Astrocyte (in vitro differentiated cells and primary cell): ENCODE data around the gene ANKRD23. TPM values are rescaled to one million over a fixed set of nuclear protein-coding genes. Genes with fewer than 3 reads are reported as not detected.

Experiments used
- DNase-seq: peaks from one replicate; pipeline ENCODE4 v3.0.0-alpha.2; 2010; ENCODE audit warnings: low read depth
- FAIRE-seq: peaks from 2 replicates; lab custom pipeline; 2011; peaks lifted over from hg19 to GRCh38; lab: Jason Lieb, UNC
- H2AFZ ChIP-seq: 2 replicates; pipeline ENCODE4 v1.6.0; 2012; ENCODE audit warnings: low read depth, low read length, inconsistent platforms
- H3K27ac ChIP-seq: 2 replicates; pipeline ENCODE4 v1.5.1; 2011; ENCODE audit warnings: low read depth, low read length, inconsistent platforms
- H3K27me3 ChIP-seq: 2 replicates; pipeline ENCODE4 v1.6.0; 2011; ENCODE audit warnings: low read length, inconsistent platforms; ENCODE audit not compliant: insufficient read depth
- H3K36me3 ChIP-seq: 2 replicates; pipeline ENCODE4 v1.5.1; 2011; ENCODE audit warnings: low read length, inconsistent platforms; ENCODE audit not compliant: insufficient read depth
- H3K4me1 ChIP-seq: 2 replicates; pipeline ENCODE4 v1.5.1; 2011; ENCODE audit warnings: low read length, inconsistent platforms; ENCODE audit not compliant: insufficient read depth
- H3K4me2 ChIP-seq: 2 replicates; pipeline ENCODE4 v1.6.0; 2012; ENCODE audit warnings: low read length, inconsistent platforms
- H3K4me3 ChIP-seq: 2 replicates; pipeline ENCODE4 v1.5.1; 2011; ENCODE audit warnings: low read depth, mild to moderate bottlenecking, low read length, inconsistent platforms; ENCODE audit not compliant: insufficient read depth
- H3K79me2 ChIP-seq: 2 replicates; pipeline ENCODE4 v1.6.0; 2012; ENCODE audit warnings: mild to moderate bottlenecking, low read length, inconsistent platforms; ENCODE audit not compliant: insufficient read depth
- H3K9ac ChIP-seq: 2 replicates; pipeline ENCODE4 v1.6.0; 2012; ENCODE audit warnings: mild to moderate bottlenecking, low read length, inconsistent platforms
- H3K9me3 ChIP-seq: 2 replicates; pipeline ENCODE4 v1.5.1; 2012; ENCODE audit warnings: low read depth, mild to moderate bottlenecking, low read length, inconsistent platforms; ENCODE audit not compliant: insufficient read depth
- H4K20me1 ChIP-seq: 2 replicates; pipeline ENCODE4 v1.6.0; 2012; ENCODE audit warnings: low read length, inconsistent platforms; ENCODE audit not compliant: insufficient read depth
- H3K27ac Mint-ChIP-seq: one replicate; pipeline ENCODE4 v1.8.0; 2021; ENCODE audit warnings: mild to moderate bottlenecking, mixed read lengths; ENCODE audit not compliant: unreplicated experiment
- H3K27me3 Mint-ChIP-seq: one replicate; pipeline ENCODE4 v1.8.0; 2021; ENCODE audit warnings: low read depth, mixed read lengths; ENCODE audit not compliant: unreplicated experiment
- H3K36me3 Mint-ChIP-seq: one replicate; pipeline ENCODE4 v1.8.0; 2021; ENCODE audit warnings: low read depth, mixed read lengths; ENCODE audit not compliant: unreplicated experiment
- H3K4me1 Mint-ChIP-seq: one replicate; pipeline ENCODE4 v1.8.0; 2021; ENCODE audit warnings: low read depth, mixed read lengths; ENCODE audit not compliant: unreplicated experiment
- H3K4me3 Mint-ChIP-seq: one replicate; pipeline ENCODE4 v1.8.0; 2021; ENCODE audit warnings: mild to moderate bottlenecking, moderate library complexity, mixed read lengths; ENCODE audit not compliant: unreplicated experiment
- H3K9me3 Mint-ChIP-seq: one replicate; pipeline ENCODE4 v1.8.0; 2021; ENCODE audit warnings: mild to moderate bottlenecking, mixed read lengths; ENCODE audit not compliant: unreplicated experiment
- EZH2 ChIP-seq: IDR thresholded peaks from 2 replicates; pipeline ENCODE4 v1.6.1; 2012; ENCODE audit warnings: mild to moderate bottlenecking, low read length, inconsistent platforms; ENCODE audit not compliant: insufficient read depth
- total RNA-seq: library from RNA; stranded (reverse); gene quantifications from 2 replicates; pipeline ENCODE4 v1.2.1, GENCODE V29; 2021
- TF ChIP-seq, protein P1 (sequence below): IDR thresholded peaks from 2 replicates; pipeline ENCODE4 v1.5.1; 2011; ENCODE audit warnings: low read depth, mild to moderate bottlenecking, inconsistent platforms, low read length, moderate library complexity; ENCODE audit not compliant: insufficient read depth

Gene ANKRD23
- total RNA-seq, 1 donor from 2014 or later = 2.5 TPM

DNA sequence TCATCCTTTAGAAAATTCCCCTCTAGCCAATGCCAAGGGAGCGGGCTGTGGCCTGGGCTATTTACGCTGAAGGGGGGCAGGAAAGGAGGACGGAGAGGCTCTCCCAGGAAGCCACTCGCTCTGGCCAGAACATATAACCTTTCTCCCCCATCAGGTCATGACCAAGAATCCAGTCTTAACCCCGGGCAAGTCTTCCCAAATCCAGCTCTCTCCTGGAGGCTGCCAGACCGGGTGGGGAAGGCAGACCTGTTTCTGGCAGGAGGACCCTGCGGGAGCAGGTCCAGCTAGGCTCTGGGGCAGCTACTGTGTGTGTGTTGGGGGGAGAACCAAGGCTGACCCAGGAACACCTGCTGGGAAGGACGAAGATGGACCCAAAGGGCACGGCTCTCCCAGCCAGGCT, 39.5 kb upstream of the ANKRD23 start:
- Histone ChIP-seq H4K20me1 (no peaks in the 10 kb centered on the region), H3K27ac (no peak overlapping the region), H3K4me1 (no peaks in the 10 kb centered on the region), H2AFZ (no peak overlapping the region), H3K79me2 (no peaks in the 10 kb centered on the region), H3K4me2 (no peak overlapping the region), H3K9me3 (no peaks in the 10 kb centered on the region), H3K9ac (no peak overlapping the region), H3K27me3 (peaks cover 5% of the 10 kb centered on the region), H3K36me3 (no peaks in the 10 kb centered on the region), H3K4me3 (no peak overlapping the region)
- H3K4me3 Mint-ChIP-seq = no peak overlapping the region
- no peak for TF ChIP-seq EZH2
- TF ChIP-seq, protein P1, sequence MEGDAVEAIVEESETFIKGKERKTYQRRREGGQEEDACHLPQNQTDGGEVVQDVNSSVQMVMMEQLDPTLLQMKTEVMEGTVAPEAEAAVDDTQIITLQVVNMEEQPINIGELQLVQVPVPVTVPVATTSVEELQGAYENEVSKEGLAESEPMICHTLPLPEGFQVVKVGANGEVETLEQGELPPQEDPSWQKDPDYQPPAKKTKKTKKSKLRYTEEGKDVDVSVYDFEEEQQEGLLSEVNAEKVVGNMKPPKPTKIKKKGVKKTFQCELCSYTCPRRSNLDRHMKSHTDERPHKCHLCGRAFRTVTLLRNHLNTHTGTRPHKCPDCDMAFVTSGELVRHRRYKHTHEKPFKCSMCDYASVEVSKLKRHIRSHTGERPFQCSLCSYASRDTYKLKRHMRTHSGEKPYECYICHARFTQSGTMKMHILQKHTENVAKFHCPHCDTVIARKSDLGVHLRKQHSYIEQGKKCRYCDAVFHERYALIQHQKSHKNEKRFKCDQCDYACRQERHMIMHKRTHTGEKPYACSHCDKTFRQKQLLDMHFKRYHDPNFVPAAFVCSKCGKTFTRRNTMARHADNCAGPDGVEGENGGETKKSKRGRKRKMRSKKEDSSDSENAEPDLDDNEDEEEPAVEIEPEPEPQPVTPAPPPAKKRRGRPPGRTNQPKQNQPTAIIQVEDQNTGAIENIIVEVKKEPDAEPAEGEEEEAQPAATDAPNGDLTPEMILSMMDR = no peak
- no peaks in the 10 kb centered on the region for H3K9me3 Mint-ChIP-seq
- H3K27ac Mint-ChIP-seq = no peak overlapping the region
- peaks cover 15% of the 10 kb centered on the region for H3K27me3 Mint-ChIP-seq
- DNase-seq (no peak), FAIRE-seq (no peak)
- H3K36me3 Mint-ChIP-seq = no peaks in the 10 kb centered on the region
- peaks cover 19% of the 10 kb centered on the region for H3K4me1 Mint-ChIP-seq

DNA sequence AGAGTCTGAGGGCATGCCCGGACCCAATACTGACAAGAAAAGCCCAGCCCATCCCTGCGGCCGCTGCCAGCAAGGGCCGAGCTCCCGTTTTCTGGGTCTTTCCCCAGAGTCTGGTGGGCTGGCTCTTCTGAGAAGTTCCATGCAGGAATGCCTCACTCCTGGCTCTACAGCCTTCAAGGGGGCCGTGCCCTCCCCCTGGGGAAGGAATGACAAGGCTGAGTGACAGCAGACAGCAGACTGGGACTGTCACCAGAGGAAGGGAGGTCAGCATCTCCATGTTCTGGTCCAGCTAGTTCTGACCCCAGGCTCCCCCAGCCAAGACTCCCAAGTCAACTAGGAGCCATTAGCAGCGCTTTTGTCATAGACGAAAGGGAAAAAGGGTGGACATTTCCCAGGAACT, 39.1 kb upstream of the ANKRD23 start:
- Histone ChIP-seq H3K27me3 (peaks cover 5% of the 10 kb centered on the region), H3K4me2 (no peak overlapping the region), H3K9me3 (no peaks in the 10 kb centered on the region), H2AFZ (no peak overlapping the region), H3K27ac (no peak overlapping the region), H3K4me1 (no peaks in the 10 kb centered on the region), H3K79me2 (no peaks in the 10 kb centered on the region), H3K9ac (no peak overlapping the region), H3K36me3 (no peaks in the 10 kb centered on the region), H4K20me1 (no peaks in the 10 kb centered on the region), H3K4me3 (no peak overlapping the region)
- Mint-ChIP-seq H3K4me1 (peaks cover 17% of the 10 kb centered on the region), H3K36me3 (no peaks in the 10 kb centered on the region), H3K4me3 (no peak overlapping the region), H3K27ac (no peak overlapping the region), H3K27me3 (peaks cover 16% of the 10 kb centered on the region), H3K9me3 (no peaks in the 10 kb centered on the region)
- no peak for DNase-seq
- TF ChIP-seq, protein P1 = no peak
- FAIRE-seq = no peak

DNA sequence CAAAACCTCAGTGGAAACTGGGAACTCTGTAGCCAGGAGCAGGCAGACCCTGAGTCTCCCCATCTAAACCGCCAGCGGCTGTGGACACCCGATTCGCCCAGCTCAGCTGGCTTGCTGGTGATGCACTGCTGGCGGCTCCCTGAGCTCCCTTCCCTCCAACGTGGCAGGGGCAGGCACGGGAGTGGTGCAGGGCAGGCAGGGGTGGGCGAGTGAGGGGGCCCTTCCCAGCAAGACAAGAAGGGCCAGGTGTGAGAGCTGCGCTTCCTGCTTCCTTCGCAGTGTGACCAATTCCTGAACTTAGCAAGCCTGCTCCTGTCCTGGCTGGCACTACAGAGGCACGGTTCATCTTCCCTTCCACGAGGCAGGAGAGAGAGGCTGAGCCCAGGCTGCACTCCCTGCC, 38.4 kb upstream of the ANKRD23 start:
- Histone ChIP-seq H3K36me3 (no peaks in the 10 kb centered on the region), H3K79me2 (no peaks in the 10 kb centered on the region), H3K4me1 (no peaks in the 10 kb centered on the region), H3K4me2 (no peak overlapping the region), H3K27ac (no peak overlapping the region), H4K20me1 (no peaks in the 10 kb centered on the region), H3K9ac (no peak overlapping the region), H2AFZ (no peak overlapping the region), H3K4me3 (no peak overlapping the region), H3K9me3 (no peaks in the 10 kb centered on the region), H3K27me3 (peaks cover 5% of the 10 kb centered on the region)
- DNase-seq = no peak
- peaks cover 10% of the 10 kb centered on the region for H3K4me1 Mint-ChIP-seq
- no peak overlapping the region for H3K4me3 Mint-ChIP-seq
- H3K9me3 Mint-ChIP-seq = no peaks in the 10 kb centered on the region
- no peak for FAIRE-seq
- TF ChIP-seq, protein P1 = no peak
- no peak for TF ChIP-seq EZH2
- H3K27me3 Mint-ChIP-seq = peaks cover 16% of the 10 kb centered on the region
- H3K27ac Mint-ChIP-seq = no peak overlapping the region
- no peaks in the 10 kb centered on the region for H3K36me3 Mint-ChIP-seq
